GM21529 (cell line): Measurements from ENCODE around the gene PDCL3.

Experiments used
- ATAC-seq: cut with Tn5 transposase; IDR thresholded peaks from one replicate; pipeline ENCODE4 v1.9.1; 2021; ENCODE audit not compliant: unreplicated experiment

PDCL3 gene

DNA sequence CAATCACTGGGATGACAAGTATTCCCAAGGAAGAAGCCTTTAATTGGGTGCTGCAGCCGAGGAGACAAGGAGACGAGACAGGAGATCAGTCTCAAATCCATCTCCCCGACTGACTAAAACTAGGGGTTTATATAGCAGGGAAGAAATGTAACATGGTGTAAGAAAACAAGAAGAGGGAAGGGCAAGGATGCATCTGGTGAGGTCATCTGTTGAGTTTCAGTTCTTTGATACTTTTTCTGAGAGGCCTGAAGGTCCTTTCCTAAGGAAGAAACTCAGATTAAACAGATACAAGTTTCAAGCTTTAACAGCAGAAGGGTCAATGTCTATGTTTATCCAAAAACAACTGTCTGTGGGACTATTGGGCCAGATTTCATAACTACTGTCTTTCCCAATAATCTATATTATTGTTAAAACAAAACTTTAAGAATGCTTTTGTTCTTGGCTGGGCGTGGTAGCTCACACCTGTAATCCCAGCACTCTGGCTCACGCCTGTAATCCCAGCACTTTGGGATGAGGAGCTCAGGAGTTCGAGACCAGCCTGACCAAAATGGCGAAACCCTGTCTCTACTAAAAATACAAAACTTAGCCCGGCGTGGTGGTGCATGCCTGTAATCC lies 2.5 kb upstream of the PDCL3 start:
- ATAC-seq: no peak

DNA sequence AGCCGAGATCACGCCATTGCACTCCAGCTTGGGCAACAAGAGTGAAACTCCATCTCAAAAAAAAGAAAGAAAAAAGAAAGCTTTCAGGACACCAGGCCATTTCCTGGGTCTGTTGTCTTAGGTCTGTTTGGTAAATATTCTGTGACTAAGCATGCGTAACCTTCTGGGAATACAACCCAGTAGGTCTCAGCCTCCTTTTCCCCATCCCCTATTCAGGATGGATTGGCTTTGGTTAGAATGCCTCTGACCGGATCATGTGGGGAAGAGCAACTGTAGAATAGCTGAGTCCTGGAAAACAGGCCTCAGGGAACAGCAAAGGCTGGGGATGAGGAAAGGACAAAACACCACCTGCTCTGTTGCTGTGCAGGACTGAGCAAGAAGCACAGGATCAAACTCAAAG lies 1.6 kb upstream of the PDCL3 start:
- ATAC-seq: no peak

DNA sequence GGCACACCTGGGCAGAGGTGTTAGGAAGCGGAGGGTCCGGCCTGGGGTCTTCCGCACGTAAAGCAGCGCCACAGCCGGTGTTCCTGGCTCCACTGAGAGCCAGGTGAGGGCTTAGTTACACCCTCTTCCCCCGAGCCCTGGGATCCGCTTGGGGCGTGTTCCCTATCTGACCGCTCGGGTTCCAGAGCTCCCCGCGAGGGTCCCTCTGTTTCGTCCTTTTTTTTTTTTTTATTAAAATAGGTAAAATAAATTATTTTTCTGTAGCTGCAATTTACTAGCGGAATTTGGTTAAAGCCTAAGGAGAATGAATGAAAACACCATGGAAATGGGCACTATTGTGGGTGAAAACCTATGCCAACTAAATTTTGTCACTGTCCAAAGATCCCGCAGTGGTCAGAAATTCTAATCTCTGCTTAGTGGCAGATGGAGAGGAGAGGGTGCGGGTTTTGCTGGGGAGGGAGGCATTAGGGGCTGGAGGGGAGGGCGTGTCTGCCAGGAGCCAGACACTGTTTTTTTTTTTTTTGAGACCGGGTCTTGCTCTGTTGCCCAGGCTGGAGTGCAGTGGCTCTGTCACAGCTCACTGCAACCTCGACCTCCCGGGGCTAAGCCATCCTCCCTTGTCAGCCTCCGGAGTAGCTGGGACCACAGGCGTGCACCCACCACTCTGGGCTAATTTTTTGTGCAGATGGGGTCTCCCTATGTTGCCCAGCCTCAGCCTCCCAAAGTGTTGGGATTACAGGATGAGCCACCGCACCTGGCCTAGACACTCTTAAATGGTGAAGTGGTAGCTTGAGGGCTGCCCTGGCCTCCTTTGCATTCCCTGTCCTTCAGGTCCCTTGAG lies 834 bp downstream of the PDCL3 start:
- peak; percentile 13 for ATAC-seq

DNA sequence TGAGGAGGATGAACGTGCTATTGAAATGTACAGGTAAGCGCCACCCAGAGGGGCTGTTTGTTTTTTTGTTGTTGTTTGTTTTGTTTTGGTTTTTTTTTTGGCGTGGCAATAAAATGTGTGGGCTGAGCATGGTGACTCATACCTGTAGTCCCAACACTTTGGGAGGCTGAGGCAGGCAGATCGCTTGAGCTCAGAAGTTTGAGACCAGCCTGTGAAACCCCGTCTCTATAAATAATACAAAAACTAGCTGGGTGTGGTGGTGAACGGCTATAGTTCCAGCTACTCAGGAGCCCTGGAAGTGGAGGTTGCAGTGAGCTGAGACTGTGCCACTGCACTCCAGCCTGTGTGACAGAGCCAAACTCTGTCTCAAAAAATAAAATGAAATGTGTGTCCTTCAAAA lies 6.2 kb downstream of the PDCL3 start:
- ATAC-seq: peak; percentile 54

DNA sequence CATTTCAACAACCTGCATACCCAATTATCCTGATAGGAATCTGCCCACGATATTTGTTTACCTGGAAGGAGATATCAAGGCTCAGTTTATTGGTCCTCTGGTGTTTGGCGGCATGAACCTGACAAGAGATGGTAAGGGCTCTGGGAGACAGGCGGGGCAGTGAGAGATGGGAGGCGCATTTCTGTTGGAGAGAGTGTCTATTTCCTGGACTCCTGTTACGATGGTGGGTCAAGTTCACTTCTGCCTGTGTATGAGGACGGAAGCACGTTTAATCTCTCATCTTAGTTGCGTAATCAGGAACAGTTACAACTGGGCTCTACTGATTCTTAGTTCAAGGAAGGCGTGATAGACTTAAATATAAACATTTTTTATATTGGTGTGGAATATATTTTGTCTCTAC lies 8.9 kb downstream of the PDCL3 start:
- no peak for ATAC-seq

DNA sequence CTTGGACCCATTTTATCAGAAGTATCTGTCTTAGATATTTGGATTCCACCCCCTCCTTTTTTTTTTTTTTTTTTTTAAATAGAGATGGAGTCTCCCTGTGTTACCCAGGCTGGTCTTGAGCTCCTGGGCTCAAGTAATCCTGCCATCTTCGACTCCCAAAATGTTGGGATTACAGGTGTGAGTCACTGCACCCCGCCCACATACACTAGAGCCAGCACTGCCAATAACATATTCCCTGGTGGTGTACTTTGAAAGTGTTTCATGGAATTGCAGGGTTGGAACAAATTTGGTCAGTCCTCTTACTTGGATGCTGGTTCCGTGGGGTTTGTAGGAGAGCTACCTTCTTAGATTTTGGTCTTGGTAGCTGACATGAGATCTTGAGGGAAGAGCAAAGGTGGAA lies 15.0 kb downstream of the PDCL3 start:
- ATAC-seq: no peak

DNA sequence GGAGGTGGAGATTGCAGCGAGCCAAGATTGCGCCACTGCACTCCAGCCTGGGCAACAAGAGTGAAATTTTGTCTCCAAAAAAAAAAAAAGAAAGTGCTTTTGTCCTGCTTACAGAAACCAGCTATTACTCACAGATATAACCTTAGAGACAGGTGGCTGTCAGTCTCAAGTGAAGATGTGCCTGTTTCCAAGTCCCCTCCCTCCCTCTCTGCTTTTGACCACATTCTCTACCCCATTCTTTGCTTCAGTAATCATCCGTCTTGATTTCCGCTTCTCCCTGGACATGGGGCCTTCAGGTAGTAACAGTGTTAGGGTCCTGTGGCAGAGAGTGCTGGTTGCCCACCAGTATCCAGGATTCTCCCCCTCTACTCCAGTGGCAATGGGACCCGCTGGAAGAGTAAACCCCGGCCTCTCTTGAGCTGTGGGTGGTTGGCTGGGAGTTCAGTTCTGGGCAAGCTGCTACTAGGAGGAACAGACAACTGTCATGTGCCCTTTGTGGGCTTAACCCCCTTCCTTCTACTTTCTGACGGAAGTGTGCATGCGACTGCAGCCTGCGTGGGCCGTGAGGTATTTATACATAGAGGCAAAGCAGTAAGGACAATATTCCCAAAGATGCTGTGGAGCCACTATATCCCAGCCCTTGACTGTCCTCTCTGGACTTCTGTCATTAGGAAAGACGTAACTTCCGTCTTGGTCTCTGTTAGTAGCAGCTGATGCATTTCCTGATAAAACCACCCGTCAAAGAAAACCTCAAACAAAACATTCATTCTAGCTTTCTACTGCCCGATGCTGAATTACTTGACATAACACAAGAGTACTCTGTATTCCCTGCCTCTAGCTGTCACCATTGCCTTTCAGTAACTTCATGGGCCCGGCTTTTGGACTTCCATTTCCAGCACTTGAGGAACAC lies 17.8 kb downstream of the PDCL3 start:
- peak; percentile 78 for ATAC-seq

DNA sequence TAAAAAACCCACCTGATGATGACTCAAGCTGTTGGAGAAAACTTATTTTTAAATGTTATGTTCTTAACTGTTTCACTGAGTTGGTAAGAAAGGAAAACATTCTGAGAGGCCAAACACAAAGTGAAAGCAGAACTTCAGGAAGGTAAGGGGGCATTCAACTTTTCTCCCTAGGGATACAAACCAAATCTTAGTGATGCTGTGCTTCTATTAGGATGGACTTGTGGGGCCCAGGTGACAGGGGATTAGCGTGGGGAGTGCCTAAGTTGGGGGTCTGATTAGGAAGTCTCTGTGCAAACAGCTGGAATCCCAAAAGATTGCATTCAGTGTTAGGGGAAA lies 18.5 kb downstream of the PDCL3 start:
- ATAC-seq: peak; percentile 19

DNA sequence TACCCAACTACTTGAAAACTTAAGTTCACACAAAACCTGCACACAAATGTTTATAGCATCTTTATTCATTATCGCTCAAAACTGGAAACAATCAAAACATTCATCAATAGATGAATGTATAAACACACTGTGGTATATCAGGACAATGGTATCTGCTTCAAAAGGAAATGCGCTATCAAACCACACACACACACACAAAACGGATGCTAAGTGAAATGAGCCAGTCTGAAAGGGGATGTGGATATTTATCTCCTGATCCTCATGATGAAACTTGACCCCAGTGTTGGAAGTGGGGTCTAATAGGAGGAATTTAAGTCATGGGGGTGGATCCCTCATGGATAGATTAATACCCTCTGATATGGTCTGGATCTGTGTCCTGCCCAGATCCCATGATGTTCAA lies 22.0 kb downstream of the PDCL3 start:
- no peak for ATAC-seq

DNA sequence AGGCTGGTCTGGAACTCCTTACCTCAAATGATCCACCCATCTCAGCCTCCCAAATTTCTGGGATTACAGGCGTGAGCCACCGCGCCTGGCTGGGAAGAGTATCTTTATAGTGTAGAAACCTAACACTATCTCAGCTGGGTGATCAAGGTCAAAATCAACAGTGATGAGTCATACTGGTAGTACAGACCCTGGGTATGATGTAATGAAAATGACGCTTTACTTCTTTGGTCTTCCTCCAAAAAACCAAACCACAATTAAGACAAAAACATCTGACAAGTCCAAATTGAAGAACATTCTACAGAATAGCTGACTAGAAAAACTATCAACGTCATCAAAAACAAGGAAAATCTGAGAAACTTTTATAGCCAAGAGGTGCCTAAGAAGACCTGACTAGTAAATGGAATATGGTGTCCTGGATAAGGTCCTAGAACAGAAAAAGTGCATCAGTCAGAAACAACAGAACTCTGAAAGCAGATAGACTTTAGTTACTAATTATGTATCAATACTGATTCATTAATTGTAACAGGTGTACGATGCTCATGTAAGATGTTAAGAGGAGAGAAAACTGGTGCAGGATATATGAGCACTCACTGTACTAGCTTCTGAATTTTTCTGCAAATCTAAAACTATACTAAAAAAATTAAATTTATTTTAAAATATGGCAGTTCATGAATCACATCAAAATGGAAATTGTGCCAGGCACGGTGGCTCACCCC lies 25.4 kb downstream of the PDCL3 start:
- peak; percentile 86 for ATAC-seq

DNA sequence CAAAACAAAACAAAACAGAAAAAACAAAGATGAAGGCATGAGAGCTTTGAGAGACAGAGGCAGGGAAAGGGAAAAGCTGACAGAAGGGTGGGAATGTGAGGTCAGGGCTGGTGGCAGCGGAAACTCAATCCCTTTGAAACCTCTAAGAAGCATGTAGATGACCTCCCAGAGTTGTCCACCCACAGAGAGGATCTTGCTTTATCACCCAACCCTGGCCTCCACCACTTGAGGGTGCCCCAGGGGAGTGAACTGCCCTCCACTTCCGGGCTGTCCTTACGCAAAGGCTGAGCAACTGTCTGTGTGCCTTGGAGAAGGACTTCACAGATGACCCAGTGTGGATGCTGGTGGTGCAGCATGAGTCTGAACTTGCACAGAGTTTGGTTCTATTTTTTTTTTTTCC lies 26.7 kb downstream of the PDCL3 start:
- no peak for ATAC-seq

DNA sequence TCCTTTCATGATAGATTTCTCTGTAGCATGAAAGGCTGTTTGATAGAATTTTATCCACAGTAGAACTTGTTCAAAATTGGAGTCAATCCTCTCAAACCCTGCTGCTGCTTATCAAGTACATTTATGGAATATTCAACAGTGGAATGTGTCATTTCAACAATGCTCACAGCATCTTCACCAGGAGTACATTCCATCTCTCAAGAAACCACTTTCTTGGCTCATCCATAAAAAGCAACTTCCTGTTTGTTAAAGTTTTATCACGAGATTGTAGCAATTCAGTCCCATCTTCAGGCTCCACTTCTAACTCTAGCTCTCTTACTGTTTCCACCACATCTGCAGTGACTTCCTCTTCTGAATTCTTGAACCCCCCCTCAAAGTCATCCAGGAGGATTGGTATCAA lies 29.4 kb downstream of the PDCL3 start:
- ATAC-seq: no peak

DNA sequence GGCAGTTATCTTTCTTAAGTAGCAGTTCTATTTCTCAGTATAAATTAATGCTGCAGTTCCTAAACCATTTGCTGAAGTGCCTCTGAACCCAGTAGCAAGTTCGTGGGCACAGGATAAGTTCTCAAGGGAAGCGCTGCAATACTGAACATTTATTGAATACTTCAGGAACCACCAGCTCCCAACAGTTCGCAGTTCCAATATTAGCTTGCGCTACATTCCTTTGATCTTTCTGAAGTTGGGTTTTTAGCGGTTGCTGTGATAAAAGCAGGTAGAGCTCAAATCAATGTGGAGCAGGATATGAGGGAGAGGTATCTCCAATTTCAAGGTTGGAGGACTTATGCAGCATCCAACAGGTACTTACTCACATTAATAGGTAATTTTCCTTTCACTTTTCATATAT lies 33.7 kb downstream of the PDCL3 start:
- ATAC-seq: no peak

DNA sequence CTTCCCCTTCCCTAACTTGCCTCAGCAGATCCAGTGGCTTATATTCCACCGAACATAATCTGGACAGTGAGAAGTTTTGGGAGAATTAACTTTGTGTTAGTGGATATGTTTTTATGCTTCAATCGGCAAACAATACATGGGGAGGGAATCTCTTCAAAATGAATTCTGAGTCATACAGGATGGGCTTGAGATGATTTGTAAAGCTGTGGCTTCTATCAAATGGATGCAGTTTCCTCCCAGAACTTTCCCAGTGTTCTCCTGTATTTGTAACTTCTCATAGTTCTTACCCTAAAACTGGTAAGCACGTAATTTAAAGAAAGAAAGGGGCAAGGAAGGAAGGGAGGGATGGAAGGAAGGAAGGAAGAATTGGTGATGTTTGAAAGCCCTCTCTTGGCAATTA lies 36.8 kb downstream of the PDCL3 start:
- ATAC-seq: no peak

DNA sequence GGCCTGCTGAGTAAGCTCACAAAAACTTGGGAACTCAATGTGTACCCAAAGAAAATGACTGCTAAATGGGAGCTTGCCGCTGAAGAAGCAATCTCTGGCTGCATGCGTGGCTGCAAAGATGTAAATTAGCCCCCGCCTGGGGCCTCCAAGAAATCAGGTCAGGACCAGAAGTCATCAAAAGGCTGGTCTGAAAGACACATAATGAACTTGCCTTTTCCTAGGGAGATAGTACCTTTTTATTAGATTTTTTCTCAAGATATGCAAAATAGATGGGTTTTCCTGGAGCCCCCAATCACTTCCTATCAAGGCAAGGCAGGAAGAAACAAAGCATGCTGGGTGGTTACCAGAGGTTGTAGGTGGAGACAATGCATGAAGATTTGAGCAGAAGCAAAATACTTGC lies 38.9 kb downstream of the PDCL3 start:
- ATAC-seq: no peak

DNA sequence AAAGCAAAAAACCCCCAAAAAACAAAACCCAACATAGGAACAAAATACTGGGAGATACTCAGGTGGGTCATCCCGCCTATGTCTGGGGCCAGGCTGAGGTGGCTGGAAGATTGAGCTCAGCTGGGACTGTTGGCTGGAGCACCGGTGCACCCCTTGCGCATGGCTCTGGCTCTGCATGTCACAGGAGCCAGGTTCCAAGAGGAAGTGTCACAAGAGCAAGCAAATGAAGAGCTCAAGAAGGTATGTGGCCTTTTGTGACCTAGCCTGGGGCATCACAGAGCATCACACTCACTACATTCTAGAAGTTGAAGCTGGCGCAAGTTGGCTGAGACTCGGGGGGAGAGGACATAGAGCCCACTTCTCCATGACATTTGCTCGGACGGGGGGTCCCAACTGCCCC lies 40.6 kb downstream of the PDCL3 start:
- ATAC-seq: no peak

DNA sequence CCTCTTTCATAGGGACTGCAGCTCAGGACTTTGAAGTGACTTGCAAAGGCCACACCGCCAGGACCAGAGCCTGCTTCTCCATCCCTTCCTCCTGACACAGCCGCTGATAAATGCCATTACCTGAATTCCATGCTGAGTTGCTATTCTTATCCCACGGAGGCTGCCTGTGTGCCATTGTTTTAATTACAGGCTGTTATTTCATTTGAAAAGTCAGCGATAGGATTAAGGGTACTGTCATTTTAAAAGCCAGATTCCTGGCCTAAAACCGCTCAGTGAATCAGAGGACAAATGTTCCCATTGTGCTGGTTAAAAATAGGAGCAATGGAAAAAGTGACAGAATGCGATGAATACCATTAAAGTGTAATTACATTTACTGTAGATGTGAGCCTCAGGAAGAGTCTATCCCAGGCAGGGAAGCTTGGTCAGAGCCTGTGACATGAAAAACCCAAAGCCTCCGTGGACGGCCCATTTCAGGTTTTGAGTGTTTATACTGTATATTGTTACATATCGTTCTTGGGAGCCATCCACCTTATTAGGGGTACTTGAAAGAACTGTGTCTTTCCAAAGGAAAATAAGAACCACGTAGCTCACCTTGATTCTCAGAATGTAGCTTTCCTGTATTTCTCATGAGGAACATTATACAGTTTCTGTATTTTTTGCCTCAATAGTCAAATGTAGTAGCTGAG lies 41.3 kb downstream of the PDCL3 start:
- no peak for ATAC-seq

DNA sequence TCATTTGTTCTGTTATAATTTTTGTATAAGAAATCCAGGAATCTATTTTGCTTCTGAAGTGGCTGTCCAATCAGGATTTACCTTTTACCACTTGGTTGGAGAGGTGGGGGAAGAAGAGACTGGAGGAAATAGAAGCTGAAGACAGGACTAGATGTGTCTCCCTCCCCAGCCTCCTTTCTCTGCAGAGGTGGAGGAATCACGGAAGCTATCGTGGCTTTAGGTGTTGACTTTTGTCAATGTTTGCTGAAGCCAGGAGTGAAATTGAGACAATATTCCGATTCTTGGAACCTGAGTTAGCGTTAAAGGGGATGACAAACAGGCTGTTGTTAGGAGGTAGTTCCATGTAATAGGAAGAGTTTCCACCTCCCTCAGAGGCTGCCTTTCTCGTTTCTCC lies 43.5 kb downstream of the PDCL3 start:
- ATAC-seq: no peak

DNA sequence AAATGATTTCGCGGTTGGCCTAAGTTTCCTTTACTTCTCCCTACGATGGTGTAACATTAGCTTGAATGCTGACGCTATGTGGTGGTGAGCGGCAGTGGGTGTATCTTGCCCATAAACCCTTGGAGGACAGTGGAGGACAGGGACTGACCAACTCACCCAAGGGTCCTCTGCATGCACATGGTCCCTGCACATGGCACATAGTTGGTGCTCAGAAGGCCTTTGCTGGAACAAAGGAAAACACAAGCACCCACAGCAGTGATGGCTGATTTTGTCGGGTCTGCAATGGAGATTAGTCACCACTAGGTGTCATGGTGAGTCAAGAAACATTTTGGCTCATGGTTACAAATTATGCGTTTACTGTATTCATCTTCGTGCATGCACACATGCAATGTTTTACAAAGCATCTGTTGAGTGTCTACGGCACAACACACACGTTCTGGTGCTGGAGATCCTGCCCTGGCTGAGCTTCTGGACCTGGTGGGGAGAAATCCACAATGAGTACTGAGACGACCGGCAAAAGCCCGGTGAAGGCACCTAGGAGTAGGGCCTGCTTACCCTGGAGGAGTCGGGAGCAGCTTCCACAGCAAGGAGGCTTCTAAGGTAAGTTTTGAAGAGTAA lies 44.0 kb downstream of the PDCL3 start:
- no peak for ATAC-seq

DNA sequence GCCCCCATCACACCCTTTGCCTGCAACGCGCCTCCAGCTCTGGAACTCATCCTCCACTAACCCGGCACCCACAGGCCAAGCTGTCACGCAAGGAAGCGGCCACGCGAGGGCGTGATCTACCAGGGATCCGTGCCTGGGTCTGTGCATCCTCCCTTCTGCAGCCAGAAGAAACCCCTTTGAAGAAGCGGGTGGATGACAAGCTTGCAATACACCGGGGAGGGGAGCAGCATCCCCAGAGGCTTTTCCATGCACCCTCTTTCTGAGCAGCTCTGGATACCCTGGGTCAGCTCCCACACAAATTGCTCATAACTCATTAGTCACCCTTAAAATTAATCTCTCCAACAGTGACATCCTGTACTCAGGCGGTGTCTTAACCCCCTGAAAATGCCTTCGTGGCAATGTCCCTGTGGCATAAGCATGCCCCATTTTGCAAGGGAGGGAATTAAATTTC lies 47.6 kb downstream of the PDCL3 start:
- no peak for ATAC-seq
